ENCODE measurements around the gene NCKAP5.

GRCh38 chr2:132623096-132623839 is 945.0 kb downstream of the NCKAP5 start:
- no peak for TF ChIP-seq CTCF (IDR thresholded peaks at IDR 0.05)
- TF ChIP-seq POLR2A (IDR thresholded peaks at IDR 0.05) = no peak
